Retinal pigment epithelial cell (primary cell): ENCODE measurements around the gene TLE5.
A peak's percentile ranks its signal among the peaks of the same experiment; 100 is the strongest.
"Not testable (repeated sequence)": the region's sequence is repeated elsewhere in the genome, so short reads cannot be mapped to it uniquely, and the experiment has no call there.

Experiments used
- DNase-seq: peaks from one replicate; pipeline ENCODE4 v3.0.0-alpha.2; 2010; ENCODE audit warnings: low read depth
- H3K4me3 ChIP-seq: 2 replicates; pipeline ENCODE4 v1.5.1; 2011; ENCODE audit warnings: mild to moderate bottlenecking, low read length, control low read depth, moderate library complexity
- TF ChIP-seq, protein P1 (sequence below): conservative IDR thresholded peaks from 2 replicates; pipeline ENCODE4 v1.5.1; 2011; ENCODE audit warnings: low read depth, low read length, control low read depth, inconsistent platforms

TLE5 gene

DNA sequence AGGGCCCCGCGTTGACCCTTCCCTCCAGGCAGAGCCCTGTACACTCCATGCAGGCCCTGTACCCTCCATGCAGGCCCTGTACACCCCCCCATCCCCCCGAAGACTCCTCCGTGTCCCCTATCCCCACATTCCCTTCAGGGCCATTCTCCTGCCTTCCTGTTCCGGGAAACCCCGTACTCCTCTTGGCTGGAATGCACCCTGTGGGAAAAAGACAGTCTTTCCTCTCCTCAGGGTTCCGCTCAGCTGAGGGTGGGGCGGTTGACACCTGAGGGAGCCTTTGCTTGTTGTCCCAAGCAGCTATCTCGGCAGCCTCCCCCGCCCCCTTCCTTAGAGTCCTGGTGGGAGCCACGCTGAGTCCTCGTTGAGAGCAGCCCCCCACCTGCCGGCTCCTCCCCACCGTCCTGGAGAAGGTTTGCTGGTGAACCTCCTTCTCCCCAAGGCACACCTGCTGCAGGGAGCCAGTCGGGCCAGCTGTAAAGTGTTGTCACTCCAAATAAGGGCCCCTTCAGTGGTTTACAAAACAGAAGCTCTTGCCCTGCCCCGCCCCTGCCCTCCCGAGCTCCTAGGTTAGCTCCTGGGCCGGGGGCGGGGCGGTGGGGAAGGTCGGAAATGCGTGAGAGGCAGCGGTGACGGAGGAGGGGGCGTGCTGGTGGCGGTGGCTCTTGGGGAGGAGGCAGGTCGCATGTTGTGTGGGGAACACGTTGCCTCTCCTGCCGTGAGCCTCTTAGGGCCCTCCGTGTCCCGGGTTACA lies 33.3 kb upstream of the TLE5 start:
- no peak for DNase-seq
- TF ChIP-seq, protein P1, sequence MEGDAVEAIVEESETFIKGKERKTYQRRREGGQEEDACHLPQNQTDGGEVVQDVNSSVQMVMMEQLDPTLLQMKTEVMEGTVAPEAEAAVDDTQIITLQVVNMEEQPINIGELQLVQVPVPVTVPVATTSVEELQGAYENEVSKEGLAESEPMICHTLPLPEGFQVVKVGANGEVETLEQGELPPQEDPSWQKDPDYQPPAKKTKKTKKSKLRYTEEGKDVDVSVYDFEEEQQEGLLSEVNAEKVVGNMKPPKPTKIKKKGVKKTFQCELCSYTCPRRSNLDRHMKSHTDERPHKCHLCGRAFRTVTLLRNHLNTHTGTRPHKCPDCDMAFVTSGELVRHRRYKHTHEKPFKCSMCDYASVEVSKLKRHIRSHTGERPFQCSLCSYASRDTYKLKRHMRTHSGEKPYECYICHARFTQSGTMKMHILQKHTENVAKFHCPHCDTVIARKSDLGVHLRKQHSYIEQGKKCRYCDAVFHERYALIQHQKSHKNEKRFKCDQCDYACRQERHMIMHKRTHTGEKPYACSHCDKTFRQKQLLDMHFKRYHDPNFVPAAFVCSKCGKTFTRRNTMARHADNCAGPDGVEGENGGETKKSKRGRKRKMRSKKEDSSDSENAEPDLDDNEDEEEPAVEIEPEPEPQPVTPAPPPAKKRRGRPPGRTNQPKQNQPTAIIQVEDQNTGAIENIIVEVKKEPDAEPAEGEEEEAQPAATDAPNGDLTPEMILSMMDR: no peak
- H3K4me3 ChIP-seq: peak overlapping the region; percentile 78

DNA sequence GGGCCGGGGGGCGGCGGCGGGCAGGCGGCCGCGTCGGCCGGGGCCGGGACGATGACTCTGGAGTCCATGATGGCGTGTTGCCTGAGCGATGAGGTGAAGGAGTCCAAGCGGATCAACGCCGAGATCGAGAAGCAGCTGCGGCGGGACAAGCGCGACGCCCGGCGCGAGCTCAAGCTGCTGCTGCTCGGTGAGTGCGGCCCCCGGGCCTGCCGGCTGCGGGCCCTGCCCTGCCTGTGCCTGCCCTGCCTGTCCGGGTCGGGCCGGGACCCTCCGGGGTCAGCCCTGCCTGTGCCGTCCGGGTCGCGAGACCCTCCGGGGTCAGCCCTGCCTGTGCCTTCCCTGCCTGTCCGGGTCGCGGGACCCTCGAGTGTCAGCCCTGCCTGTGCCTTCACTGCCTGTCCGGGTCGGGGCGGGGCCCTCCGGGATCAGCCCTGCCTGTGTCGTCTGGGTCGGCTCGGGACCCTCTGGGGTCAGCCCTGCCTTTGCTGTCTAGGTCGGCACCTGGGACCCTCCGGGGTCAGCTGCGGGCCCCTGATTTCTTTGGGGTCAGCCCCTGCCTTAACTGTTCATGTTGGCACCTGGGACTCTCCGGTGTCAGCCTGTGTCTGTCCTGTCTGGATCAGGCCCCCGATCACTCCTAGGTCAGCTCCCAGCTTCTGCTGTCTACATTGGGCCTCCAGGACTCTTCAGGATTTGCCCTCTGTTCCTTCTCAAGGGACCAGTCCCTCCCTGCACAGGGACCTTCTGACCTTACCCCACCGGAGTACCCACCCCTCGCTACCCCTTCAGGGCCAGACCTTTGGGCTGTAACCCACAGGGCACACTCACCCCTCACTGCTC lies 32.5 kb upstream of the TLE5 start:
- H3K4me3 ChIP-seq: peak overlapping the region; percentile 78
- DNase-seq: no peak
- TF ChIP-seq, protein P1: no peak

DNA sequence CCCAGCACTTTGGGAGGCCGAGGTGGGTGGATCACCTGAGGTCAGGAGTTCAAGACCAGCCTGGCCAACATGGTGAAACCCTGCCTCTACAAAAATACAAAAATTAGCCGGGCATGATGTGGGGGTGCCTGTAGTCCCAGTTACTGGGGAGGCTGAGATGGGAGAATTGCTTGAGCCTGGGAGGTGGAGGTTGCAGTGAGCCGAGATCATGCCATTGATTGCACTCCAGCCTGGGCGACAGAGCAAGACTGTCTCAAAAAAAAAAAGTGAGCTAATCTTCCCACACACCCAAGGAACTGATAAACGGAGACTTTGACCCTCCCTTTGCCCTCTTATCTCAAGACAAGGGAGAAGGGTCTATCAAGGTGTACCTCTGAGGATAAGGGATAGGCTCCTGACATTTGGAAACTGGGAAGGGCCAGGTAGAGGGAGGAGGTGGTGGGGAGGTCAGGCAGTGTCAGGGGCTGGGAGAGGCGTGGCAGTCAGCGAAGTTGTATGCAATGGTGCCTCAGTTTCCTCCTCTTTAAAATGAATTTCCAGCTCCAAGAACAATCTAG lies 27.1 kb upstream of the TLE5 start:
- H3K4me3 ChIP-seq, DNase-seq: not testable (repeated sequence)

DNA sequence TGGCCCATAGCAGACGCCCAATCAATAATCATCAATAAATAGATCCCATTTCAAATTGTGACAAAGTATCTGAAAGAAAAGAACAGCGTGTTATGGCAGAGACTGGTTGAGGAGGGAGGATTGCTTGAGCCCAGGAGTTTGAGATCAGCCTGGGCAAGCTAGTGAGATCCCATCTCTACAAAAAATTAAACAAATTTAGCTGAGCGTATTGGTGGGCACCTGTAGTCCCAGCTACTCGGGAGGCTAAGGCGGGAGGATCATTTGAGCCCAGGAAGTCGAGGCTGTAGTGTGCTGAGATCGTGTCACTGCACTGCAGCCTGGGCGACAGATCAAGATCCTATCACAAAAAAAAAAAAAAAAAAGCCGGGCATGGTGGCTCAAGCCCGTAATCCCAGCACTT lies 25.5 kb upstream of the TLE5 start:
- DNase-seq: no peak
- H3K4me3 ChIP-seq: no peak overlapping the region
- TF ChIP-seq, protein P1: no peak

DNA sequence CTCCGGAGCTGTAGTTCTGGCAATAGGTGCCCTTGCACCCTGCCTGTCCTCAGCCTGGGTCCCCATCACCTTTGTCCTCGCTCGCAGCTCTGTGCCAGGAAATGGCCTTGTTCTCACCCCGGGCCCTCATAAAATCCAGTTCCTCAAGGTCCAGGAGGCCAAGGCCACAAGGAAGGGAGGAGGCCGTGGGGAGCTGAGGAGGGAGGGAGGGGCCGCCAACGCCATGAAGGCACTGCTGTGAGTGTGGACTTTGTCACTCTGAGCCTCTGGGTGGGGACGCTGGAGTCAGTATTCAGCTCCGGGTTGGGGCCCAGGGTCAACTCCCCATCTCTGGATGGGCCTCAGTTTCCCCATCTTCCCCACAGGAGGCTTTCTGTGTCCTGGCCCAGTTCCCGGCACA lies 22.6 kb upstream of the TLE5 start:
- H3K4me3 ChIP-seq: no peak overlapping the region
- TF ChIP-seq, protein P1: no peak
- no peak for DNase-seq

DNA sequence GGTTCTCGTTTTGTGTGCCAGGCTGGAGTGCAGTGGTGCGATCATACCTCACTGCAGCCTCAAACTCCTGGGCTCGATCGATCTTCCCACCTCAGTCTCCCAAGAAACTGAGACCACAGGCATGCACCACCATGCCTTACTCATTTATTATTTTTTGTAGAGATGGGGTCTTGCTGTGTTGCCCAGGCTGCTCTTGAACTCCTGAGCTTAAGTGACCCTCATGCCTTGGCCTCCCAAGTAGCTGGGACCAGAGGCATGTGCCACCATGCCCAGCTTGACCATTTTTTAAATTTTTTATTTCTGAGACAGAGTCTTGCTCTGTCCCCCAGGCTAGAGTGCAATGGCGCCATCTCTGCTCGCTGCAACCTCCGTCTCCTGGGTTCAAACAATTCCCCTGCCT lies 21.7 kb upstream of the TLE5 start:
- no peak for DNase-seq
- H3K4me3 ChIP-seq: no peak overlapping the region
- TF ChIP-seq, protein P1: no peak

DNA sequence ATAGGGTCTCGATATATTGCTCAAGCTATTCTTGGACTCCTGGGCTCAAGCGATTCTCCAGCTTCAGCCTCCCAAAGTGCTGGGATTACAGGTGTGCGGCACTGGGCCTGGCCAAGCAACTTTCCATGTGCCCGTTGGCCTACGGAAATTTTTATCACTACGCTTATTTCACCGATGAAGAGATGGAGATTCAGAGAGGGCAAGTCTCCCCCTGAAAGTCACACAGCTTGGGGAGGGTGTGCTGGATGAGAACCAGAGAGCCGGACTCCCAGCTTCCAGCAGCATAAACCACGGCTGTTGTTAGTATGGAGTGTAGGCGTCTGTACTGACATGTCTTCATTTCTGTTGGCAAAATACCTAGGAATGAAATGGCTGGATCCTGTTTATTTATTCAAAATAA lies 20.0 kb upstream of the TLE5 start:
- DNase-seq: no peak
- H3K4me3 ChIP-seq: no peak overlapping the region
- TF ChIP-seq, protein P1: no peak
